ENCODE measurements around the gene RAB10.

Gene RAB10

GRCh38 chr2:26178246-26178645 lies 144.4 kb downstream of the RAB10 start:
- no peak for DNase-seq

GRCh38 chr2:26178746-26179436 lies 145.0 kb downstream of the RAB10 start:
- DNase-seq, result peak in 20 of 51 donors; percentile 27 to 69 (median 40)

GRCh38 chr2:26179446-26179913 lies 145.6 kb downstream of the RAB10 start:
- peak in 17 of 51 donors; percentile 14 to 65 (median 45) for DNase-seq

- DNase-seq, result no peak
These were observed 148.6 kb downstream of the RAB10 start for GRCh38 chr2:26182441-26182840.

DNA sequence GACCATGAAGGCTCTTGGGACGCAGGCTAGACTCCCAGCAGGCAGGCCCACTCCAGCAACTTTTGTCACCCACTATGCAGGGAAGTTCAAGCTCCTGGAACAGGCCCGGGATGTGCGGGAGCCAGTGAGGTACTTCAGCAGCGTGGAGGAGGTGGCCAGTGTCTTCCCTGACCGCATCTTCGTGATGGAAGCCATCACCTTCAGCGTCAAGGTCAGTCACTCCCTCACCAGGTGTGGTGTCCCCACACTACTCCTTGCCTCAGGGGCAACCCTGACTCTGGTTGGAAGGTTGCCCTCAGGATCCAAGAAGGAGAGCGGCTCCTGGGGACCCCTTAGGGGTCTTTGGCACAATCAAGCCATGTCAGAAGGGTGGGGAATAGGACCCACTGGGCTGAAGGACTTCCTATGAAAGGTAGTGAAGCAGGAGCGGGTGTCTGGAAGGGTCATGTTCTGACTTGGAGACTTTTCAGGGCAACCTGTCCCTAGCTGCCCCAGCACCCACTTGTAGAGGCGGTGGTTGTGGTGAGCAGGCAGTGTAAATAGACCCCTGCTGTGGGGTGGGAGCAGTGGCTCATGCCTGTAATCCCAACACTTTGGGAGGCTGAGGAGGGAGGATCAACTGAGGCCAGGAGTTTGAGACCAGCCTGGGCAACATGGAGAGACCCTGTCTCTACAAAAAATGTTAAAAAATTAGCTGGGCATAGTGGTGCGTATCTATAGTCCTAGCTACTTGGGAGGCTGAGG lies 149.2 kb downstream of the RAB10 start:
- DNase-seq, result no peak

DNA sequence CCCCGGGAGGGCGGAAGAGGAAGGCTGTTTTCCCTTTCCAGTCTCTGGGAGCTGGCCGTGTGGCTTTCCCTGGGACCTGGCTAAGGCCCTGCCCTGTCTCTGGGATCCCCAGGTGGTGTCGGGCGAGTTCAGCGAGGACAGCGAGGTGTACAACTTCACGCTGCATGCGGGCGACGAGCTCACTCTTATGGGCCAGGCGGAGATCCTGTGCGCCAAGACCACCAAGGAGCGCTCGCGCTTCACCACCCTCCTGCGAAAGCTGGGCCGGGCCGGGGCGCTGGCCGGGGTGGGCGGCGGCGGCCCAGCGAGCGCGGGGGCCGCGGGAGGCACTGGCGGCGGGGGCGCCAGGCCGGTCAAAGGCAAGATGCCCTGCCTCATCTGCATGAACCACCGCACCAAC lies 150.2 kb downstream of the RAB10 start:
- DNase-seq, result no peak

DNA sequence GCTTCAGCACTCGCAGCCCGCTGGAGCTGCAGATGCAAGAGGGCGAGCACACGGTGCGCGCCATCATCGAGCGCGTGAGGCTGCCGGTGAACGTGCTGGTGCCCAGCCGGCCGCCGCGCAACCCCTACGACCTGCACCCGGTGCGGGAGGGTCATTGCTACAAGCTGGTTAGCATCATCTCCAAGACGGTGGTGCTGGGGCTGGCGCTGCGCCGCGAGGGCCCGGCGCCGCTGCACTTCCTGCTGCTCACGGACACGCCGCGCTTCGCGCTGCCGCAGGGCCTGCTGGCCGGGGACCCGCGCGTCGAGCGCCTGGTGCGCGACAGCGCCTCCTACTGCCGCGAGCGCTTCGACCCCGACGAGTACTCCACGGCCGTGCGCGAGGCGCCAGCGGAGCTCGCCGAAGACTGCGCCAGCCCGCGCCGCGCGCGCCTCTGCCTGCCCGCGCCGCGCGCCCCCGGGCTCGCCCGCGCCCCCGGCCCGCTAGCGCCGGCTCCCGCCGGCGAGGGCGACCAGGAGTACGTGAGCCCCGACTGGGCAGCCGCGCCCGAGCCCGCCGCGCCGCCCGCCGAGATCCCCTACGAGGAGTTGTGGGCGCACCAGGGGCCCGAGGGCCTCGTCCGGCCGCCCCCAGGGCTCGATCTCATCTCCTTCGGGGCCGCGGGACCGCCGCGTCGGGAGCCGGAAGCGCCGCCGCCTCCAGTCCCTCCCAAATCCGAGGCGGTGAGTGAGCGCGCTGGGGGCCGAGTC lies 150.8 kb downstream of the RAB10 start:
- DNase-seq, result peak in 11 of 51 donors; percentile 12 to 51 (median 47)

GRCh38 chr2:26185304-26185928 lies 151.5 kb downstream of the RAB10 start:
- DNase-seq, result no peak

GRCh38 chr2:26185954-26186770 lies 152.3 kb downstream of the RAB10 start:
- DNase-seq, result no peak
